ENCODE results near the gene LENEP. TPM values are rescaled to one million over a fixed set of nuclear protein-coding genes. Genes with fewer than 3 reads are reported as not detected.

LENEP gene
- total RNA-seq, 1 donor = not detected

DNA sequence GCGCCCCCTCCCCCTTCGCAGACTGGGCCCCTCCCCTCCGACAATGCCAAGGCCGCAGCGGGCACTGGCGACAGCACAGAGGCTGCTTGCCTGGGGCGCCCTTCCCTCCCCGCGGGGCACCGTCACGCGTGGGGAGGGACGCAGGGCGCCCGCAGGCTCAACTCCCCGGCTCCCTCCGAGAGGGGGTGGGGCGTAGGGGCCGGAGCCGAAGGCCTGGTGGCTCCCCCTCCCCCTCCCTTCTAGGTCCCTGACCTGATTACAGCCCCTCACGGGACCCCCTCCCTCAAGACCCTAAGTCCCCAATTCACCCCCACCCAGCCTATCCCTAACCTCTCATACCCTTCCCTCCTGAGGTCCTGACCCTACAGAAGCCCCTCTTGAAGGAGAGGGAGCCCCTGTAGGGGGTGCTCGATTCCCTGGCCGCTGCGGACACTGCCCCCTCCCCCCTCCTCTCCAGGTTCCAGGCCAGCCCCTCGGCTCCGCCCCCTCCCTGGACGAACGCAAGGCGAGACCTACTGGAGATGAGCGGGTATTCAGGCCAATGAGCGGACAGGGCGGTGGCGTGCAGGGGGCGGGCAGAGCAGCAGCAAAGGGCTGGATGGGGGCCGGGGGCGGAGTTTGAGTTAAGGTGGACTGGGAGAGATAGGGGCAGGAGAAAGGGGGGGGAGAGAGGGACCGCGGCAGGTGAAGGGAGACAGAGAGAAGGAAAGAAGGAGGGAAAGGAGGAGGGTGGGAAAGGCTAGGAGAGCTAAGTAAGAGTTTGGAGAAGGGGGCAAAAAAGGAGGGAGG, 8.5 kb downstream of the LENEP start:
- Histone ChIP-seq H3K4me2 (ENCODE audit: insufficient read depth, low read length) (peak overlapping the region; percentile 87), H3K36me3 (ENCODE audit: insufficient read depth, low read length) (no peaks in the 10 kb centered on the region), H3K79me2 (ENCODE audit: insufficient read depth, low read length) (peaks cover 43% of the 10 kb centered on the region), H3K9me3 (ENCODE audit: low read depth, low read length) (no peaks in the 10 kb centered on the region), H3K4me1 (ENCODE audit: insufficient read depth, low read length) (peaks cover 40% of the 10 kb centered on the region), H3K4me3 (ENCODE audit: insufficient read depth, low read length) (peak overlapping the region; percentile 90), H2AFZ (ENCODE audit: low read length) (peak overlapping the region; percentile 94), H3K27me3 (ENCODE audit: insufficient read depth, low read length) (no peaks in the 10 kb centered on the region), H4K20me1 (ENCODE audit: insufficient read depth, low read length) (peaks cover 17% of the 10 kb centered on the region), H3K27ac (ENCODE audit: low read depth, low read length) (peak overlapping the region; percentile 65)
- DNase-seq (ENCODE audit: insufficient read length, low spot score, missing footprints) = peak; percentile 100
- TF ChIP-seq, protein P1, sequence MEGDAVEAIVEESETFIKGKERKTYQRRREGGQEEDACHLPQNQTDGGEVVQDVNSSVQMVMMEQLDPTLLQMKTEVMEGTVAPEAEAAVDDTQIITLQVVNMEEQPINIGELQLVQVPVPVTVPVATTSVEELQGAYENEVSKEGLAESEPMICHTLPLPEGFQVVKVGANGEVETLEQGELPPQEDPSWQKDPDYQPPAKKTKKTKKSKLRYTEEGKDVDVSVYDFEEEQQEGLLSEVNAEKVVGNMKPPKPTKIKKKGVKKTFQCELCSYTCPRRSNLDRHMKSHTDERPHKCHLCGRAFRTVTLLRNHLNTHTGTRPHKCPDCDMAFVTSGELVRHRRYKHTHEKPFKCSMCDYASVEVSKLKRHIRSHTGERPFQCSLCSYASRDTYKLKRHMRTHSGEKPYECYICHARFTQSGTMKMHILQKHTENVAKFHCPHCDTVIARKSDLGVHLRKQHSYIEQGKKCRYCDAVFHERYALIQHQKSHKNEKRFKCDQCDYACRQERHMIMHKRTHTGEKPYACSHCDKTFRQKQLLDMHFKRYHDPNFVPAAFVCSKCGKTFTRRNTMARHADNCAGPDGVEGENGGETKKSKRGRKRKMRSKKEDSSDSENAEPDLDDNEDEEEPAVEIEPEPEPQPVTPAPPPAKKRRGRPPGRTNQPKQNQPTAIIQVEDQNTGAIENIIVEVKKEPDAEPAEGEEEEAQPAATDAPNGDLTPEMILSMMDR (IDR thresholded peaks at IDR 0.05; ENCODE audit: extremely low read depth, low read depth, low read length) = peak; percentile 45

- Histone ChIP-seq H3K27me3 (ENCODE audit: insufficient read depth, low read length) (no peaks in the 10 kb centered on the region), H3K27ac (ENCODE audit: low read depth, low read length) (peak within 1 kb of the TSS; percentile 72), H3K79me2 (ENCODE audit: insufficient read depth, low read length) (peaks cover 50% of the 10 kb centered on the region), H3K9me3 (ENCODE audit: low read depth, low read length) (no peaks in the 10 kb centered on the region), H3K4me2 (ENCODE audit: insufficient read depth, low read length) (peak within 1 kb of the TSS; percentile 87), H4K20me1 (ENCODE audit: insufficient read depth, low read length) (peaks cover 24% of the 10 kb centered on the region), H3K4me1 (ENCODE audit: insufficient read depth, low read length) (peaks cover 40% of the 10 kb centered on the region), H2AFZ (ENCODE audit: low read length) (peak within 1 kb of the TSS; percentile 94), H3K4me3 (ENCODE audit: insufficient read depth, low read length) (peak within 1 kb of the TSS; percentile 90), H3K36me3 (ENCODE audit: insufficient read depth, low read length) (no peaks in the 10 kb centered on the region)
- TF ChIP-seq, protein P1 (IDR thresholded peaks at IDR 0.05; ENCODE audit: extremely low read depth, low read depth, low read length) = no peak
- DNase-seq (ENCODE audit: insufficient read length, low spot score, missing footprints) = peak; percentile 95
Measured at GRCh38 chr1:155002464-155003226, 9.3 kb downstream of the LENEP start, which contains the start of gene ZBTB7B. Gene ZBTB7B (plus strand): TSS chr1:155002802. CDS start chr1:155014661, 11,859 bp downstream.

- H3K79me2 ChIP-seq (ENCODE audit: insufficient read depth, low read length) = peaks cover 57% of the 10 kb centered on the region
- peaks cover 26% of the 10 kb centered on the region for H4K20me1 ChIP-seq (ENCODE audit: insufficient read depth, low read length)
- peak overlapping the region; percentile 76 for H3K4me2 ChIP-seq (ENCODE audit: insufficient read depth, low read length)
- TF ChIP-seq, protein P1 (IDR thresholded peaks at IDR 0.05; ENCODE audit: extremely low read depth, low read depth, low read length) = no peak
- H3K36me3 ChIP-seq (ENCODE audit: insufficient read depth, low read length) = no peaks in the 10 kb centered on the region
- no peaks in the 10 kb centered on the region for H3K9me3 ChIP-seq (ENCODE audit: low read depth, low read length)
- H3K27me3 ChIP-seq (ENCODE audit: insufficient read depth, low read length) = no peaks in the 10 kb centered on the region
- DNase-seq (ENCODE audit: insufficient read length, low spot score, missing footprints) = peak; percentile 77
- H2AFZ ChIP-seq (ENCODE audit: low read length) = peak overlapping the region; percentile 62
- peaks cover 40% of the 10 kb centered on the region for H3K4me1 ChIP-seq (ENCODE audit: insufficient read depth, low read length)
- H3K4me3 ChIP-seq (ENCODE audit: insufficient read depth, low read length) = peak overlapping the region; percentile 89
- peak overlapping the region; percentile 72 for H3K27ac ChIP-seq (ENCODE audit: low read depth, low read length)
Measured at GRCh38 chr1:155003227-155003765, 9.9 kb downstream of the LENEP start.

Measured in osteoblast (primary cell).